GM12865 (cell line): Measurements from ENCODE around the gene OLFML3.

Source experiments
- DNase-seq: peaks from one replicate; pipeline ENCODE4 v3.0.0; 2010; ENCODE audit warnings: low read depth
- H3K4me3 ChIP-seq: 2 replicates; pipeline ENCODE4 v1.5.1; 2011; ENCODE audit warnings: mild to moderate bottlenecking, low read depth, low read length, control low read depth
- CTCF ChIP-seq: IDR thresholded peaks from 2 replicates; pipeline ENCODE4 v1.5.1; 2011; ENCODE audit warnings: low read length, control low read depth, low read depth, inconsistent platforms; ENCODE audit not compliant: insufficient read depth; ENCODE audit errors: missing control alignments

Gene OLFML3

DNA sequence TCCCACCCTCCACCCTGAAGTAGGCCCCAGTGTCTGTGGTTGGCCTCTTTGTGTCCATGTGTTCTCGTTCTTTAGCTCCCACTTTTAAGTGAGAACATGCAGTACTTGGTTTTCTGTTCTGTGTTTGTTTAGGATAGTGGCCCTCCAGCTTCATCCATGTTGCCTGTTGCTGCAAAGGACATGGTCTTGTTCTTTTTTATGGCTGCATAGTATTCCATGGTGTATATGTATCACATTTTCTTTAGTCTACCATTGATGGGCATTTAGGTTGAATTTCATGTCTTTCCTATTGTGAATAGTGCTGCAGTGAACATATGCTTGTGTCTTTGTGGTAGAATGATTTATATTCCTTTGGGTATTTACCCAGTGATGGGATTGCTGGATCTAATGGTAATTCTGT, 44.1 kb upstream of the OLFML3 start:
- no peak overlapping the region for H3K4me3 ChIP-seq
- no peak for DNase-seq
- TF ChIP-seq CTCF: no peak

GRCh38 chr1:113935970-113936369, 43.3 kb upstream of the OLFML3 start:
- no peak for DNase-seq
- no peak overlapping the region for H3K4me3 ChIP-seq
- TF ChIP-seq CTCF: no peak

DNA sequence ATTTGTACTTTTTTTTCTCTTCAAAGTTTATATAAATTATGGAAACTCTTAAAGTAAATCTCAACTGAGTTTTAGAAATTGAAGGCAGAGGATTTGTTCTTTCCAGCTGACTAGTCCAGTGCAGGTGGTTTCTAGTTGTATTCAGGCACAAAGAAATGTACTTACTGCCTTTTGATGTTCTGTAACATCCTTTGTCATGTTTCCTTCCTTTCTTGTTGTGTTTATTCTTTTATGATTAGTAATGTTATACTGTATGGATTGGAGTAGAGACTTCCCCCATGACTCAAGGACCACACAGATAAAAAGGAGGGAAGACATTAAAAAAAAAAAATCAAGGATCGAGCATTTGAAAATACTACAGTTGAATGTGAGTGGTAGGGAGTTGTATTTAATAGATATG, 42.1 kb upstream of the OLFML3 start:
- no peak for DNase-seq
- TF ChIP-seq CTCF: no peak
- no peak overlapping the region for H3K4me3 ChIP-seq

- no peak for TF ChIP-seq CTCF
- no peak overlapping the region for H3K4me3 ChIP-seq
- DNase-seq: no peak
These were observed 41.1 kb upstream of the OLFML3 start for GRCh38 chr1:113938192-113938591.

- peak; percentile 56 for DNase-seq
- no peak overlapping the region for H3K4me3 ChIP-seq
- no peak for TF ChIP-seq CTCF
These were observed 38.7 kb upstream of the OLFML3 start for GRCh38 chr1:113940365-113941244.

- H3K4me3 ChIP-seq: no peak overlapping the region
- TF ChIP-seq CTCF: no peak
- DNase-seq: no peak
These were observed 38.1 kb upstream of the OLFML3 start for GRCh38 chr1:113941245-113941559.

DNA sequence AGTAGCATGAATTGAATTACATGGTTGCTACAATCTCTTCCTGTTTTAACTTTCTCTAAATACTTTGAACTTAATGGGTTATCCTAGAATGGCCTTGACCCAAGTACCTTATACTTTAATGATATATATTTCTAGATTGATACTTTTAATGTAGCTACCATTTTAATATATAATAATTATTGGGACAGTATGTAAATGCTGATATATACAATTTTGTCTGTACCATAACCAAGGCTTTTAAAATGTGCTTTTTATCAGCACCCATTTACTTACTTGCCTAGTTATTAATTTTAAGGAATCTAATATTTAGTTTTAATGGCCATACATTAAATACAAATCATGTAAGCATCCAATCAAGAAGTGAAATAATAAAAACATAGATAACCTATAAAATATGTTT, 36.7 kb upstream of the OLFML3 start:
- DNase-seq: no peak
- no peak overlapping the region for H3K4me3 ChIP-seq
- TF ChIP-seq CTCF: no peak
